Stimulated activated CD8-positive, alpha-beta memory T cell treated with anti-CD3 and anti-CD28 coated beads, Interleukin-4, amount 100 ng/mL, for 24 hours (primary cell): Measurements from ENCODE around the gene EFCAB12.
"Not testable (repeated sequence)": the region's sequence is repeated elsewhere in the genome, so short reads cannot be mapped to it uniquely, and the experiment has no call there.

Experiments
- DNase-seq: peaks from one replicate; pipeline ENCODE4 v3.0.0-alpha.2; 2020; ENCODE audit warnings: low read depth

EFCAB12 gene

DNA sequence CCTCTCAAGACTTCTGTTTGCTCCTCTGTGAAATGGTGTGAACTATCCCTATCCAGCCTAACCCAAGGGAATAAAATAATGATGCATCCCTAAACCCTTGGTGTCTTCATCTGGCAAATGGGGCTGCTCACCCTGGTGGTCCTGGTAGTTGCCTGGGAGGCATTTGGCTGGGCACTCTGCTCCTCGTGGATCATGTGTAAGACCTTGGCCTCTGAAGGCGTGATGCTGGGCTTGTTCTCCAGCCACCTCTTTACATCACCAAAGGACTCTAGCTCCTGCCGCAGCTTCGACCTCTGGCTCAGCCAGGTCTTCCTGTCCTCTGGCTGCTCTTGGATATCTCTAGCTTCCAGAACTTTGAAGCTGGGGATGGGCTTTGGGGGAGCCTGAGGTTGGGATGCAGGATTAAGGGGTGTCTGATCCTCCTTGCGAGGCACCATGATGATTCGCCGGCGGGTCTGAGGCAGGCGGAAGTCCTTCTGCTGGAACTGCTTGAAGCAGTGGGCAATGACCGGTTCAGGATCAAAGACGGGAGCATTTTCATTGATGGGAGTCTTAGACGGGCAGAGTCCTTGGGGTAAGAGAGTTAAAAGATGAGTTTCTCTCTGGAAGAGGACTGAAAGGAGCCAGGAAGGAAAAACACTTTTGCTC, 7.1 kb downstream of the EFCAB12 start:
- DNase-seq, result no peak

DNA sequence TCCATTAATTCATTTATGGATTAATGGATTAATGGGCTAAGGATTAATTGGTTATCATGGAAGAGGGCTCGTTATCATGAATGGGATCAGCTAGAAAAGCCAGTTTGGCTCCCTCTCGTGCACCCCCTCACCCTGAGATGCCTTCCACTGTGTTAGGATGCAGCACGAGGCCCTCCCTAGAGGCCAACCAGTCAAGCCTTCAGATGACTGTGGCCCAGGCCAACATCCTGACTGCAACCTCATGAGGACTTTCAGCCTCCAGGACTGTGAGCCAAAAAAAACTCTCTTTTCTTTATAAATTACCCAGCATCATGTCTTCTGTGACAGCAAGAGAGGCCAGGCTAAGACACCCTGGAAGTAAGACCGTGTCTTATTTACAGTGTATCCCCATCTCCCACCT, 9.0 kb downstream of the EFCAB12 start:
- no peak for DNase-seq

DNA sequence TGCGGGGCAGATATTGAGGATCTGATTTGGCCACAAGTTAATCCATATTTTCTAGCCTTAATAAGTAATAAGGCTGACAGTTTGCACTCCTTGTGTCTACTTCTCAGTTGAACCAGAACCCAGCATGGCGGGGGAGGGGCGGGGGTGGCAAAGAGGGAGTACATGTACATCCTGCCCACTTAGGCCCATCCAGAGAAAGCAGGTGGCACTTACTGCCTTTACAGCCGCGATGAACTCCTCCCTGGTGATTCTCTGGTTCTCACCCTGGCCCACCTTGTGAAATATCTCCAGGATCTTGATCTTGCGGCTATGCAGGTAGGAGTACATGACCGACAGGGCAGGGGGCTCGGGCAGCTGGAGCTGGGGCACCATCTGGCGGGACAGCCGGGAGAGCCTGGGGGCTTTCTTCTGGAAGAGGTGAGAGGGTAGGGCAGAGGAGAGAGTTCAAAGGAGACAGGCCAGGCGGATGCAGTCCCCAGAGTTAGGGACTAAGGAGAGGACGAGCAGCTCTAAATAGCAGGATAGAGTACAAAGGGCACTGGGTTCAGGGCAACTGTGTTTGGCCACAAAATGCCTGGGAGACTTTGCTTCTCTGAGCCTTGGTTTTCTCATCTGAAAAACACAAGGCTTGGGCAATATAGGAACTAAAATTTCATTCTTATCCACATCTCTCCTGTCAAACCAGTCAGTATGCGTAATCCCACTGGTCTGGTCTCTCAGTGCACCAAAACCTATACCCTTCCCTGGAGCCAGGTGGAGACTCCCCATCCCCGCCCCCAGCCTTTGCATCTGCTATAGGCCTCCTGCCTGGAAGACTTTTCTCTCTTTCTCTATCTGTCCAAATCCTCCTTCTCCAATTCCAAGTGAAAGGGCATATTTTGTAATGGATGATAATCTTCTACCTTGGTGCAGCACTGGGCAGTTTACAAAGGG, 10.1 kb downstream of the EFCAB12 start:
- DNase-seq, result no peak

- no peak for DNase-seq
Measured at GRCh38 chr3:129417326-129417725, 11.1 kb downstream of the EFCAB12 start.

- no peak for DNase-seq
Measured at GRCh38 chr3:129416415-129416814, 12.0 kb downstream of the EFCAB12 start.

- no peak for DNase-seq
Measured at GRCh38 chr3:129415830-129416229, 12.6 kb downstream of the EFCAB12 start.

DNA sequence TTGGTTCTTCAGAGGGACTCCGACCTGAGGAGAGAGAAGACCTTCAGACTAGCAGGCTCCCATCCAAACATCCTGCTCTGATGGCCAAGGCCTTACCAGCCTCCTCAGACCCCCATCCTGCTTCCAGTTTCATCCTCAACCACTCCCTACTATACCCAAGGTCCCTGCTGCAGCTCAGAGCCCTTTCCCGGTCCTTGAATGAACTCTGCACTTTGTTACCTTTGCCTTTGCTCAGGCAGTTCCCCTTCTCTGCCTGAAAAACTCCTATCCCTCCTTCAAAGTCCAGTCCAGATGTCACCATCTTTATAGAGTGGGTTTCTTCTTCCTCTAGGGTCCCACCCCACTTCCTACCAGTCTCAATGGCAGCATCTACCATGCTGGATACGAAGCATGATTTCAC, 13.1 kb downstream of the EFCAB12 start:
- no peak for DNase-seq

DNA sequence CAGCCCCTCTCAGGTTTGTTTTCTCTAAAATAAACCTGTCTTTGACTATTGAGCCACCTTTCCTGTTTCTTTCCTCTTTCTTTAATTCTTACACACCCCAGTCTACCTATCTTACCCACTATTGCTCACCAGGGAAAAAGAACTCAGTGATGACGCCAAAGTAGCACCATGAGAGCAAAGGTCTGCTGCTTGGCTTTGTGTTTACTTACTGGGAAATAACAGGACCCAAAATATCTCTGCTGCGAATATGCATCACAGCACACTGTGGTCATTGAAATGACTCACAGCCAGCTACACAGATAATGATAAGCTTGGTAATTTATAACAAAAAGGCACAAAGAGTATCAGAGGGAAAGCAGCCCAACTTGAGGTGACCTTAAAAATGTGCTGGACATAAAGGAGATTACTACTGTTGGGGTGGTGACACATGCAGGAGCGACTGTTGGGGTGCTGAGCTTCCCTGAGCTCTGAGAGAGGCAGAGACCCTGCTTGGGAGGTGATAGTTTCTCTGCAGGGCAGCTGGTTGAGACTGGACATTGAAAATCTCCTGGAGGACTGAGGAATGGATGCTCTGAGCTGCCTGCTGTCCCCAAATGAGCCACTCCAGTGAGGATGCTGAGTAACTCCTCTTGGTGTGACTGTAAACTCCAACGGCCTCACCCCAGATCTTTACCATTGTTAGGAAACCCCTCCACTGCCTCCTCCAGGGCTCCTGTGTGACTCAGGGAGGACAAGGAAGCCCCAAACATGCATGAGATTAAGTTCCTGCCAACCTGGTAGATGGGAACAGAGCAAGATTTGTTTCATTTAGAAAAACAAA, 14.5 kb downstream of the EFCAB12 start:
- DNase-seq, result no peak

DNA sequence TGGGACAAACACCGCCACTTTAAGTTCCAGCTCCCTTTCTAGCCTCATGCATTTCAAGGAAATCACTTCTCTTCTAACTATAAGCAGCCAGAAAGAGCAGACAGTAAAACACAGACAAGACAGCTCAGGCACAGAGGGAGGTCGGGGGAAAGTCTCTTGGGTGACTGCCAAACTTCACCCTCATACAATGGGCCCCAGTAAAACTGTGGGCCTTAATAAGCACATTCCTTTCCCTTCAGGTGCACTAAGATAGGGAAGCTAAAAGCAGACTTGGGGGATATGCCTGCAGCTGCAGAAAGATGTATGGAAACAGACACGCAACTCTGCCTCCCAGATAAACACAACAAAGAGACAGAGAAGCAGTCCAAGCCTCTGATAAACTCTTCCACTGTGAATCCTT, 15.2 kb downstream of the EFCAB12 start:
- DNase-seq, result not testable (repeated sequence)

GRCh38 chr3:129412542-129413198, 15.8 kb downstream of the EFCAB12 start:
- no peak for DNase-seq

GRCh38 chr3:129410971-129411370, 17.5 kb downstream of the EFCAB12 start:
- no peak for DNase-seq

- DNase-seq, result no peak
Measured at GRCh38 chr3:129409541-129409940, 18.9 kb downstream of the EFCAB12 start.

DNA sequence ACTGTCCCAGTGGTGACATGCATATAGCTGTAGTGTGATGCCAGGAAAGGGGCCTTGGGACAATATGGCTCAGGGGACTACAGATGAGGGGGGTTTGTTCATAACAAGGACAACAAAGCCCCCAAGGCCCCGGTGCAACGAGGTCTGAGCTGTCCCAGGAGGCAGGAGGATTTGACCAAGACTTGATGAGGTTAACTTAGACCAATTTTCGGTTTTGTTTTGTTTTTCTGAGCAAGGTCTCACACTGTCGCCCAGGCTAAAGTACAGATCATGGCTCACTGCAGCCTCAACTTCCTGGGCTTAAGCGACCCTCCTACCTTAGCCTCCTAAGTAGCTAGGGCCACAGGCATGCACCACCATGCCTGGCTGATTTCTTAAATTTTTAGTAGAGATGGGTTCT, 23.8 kb downstream of the EFCAB12 start:
- DNase-seq, result no peak

DNA sequence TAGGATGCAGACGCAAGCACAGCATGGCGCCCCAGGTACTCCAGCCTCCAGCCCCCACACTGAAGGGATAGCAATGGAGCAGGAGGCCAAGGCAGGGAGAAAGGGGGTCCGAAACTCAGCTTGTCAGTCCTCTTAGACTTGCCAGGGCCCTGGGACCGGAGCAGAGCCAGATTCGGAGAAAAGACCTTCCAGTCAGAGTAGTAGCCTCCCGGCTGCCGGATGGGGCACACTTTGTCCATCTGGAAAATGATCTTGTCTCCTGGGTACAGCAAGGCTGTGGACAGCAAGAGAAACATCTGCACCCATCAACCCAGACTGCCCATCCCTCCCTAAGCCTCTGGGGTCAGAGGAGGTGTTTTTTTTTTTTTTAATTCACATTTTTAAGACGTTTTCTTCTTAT, 24.3 kb downstream of the EFCAB12 start:
- no peak for DNase-seq

DNA sequence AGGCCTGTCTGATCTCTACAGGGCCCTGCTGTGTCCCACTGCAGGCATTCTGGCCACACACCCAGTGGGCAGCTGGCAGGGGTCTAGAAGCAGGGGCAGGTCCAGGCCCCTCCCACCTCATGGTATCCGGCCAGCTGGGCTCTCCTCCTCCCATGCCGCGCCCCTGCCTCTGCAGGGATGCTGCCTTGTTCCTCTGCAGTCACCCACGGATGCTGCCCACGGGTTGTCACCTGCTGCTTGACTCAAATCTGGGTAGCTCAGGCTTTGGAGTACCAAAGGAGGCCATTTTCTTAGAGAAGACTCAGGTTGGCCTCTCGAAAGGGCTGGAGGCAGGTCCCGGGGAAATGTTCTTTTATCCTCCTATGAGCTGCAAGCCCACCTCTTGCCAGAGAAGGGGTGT, 25.0 kb downstream of the EFCAB12 start:
- no peak for DNase-seq

DNA sequence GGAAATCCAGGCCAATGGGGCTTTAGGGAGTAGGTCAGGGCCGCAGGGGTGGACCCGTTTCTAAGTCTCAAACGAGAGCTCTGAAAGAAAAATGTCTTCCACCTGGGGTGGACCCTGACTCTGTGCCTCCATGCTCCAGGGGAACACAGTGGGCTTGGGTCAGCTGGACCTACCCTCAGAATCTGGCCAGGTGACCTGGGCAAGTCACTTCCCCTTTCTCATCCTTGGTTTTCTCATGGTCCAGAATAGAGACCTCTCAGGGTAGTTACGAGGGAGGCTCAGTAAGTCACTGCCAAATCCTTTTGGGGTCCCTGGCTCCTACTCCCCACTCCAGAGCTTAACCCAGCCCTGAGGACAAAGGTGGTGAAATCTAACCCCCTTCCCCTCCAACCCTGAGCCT, 25.8 kb downstream of the EFCAB12 start:
- no peak for DNase-seq

DNA sequence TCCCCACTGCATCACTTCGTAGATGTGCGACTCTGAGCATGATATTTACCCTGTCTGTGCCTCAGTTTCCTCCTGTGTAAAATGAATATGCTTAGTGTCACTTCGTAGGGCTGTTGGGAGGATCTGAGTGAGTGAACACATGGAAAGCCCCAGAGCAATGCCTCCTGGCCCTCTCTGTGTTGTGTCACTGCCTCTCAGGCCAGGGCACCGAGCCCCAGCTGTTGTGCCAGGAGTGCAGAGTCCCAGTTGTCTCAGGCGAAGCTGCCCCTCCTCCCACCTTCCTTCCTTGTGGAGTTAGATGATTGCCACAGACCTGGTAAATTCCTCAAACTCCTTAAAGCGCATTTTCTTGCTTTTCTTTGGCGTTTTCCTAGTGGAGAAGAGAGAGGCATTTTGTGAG, 26.2 kb downstream of the EFCAB12 start:
- no peak for DNase-seq

GRCh38 chr3:129399895-129400357, 28.5 kb downstream of the EFCAB12 start:
- no peak for DNase-seq

DNA sequence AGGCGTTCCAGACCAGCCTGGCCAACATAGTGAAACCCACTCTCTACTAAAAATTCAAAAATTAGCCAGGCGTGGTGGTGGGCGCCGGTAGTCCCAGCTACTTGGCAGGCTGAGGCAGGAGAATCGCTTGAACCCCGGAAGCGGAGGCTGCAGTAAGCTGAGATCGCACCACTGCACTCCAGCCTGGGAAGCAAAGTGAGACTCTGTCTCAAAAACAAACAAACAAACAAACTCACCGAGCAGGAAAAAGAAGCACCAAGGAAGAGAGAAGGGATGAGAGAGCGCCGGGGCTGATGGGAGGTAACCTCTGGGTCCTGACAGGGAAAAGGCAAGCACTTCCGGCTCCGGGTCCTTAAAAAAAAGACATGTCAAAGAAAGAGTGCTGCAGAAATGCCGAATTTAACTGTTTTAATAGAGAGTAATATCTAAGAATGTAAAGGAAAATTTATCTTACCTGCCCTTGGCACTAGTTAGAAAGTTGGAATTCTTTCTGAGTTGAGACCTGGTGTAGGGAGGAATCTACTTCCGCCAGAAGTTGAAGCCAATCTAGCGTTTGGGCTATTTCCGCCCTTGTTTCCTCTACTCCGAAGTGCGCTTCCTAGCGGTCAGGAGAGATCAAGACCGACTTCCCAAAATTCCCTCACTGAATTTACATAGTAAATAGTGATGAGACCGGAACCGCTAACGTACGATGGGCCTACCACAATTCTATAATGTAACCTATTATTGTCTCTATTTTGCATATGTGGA, 29.1 kb downstream of the EFCAB12 start:
- DNase-seq, result peak; percentile 44

GRCh38 chr3:129398803-129399144, 29.7 kb downstream of the EFCAB12 start:
- DNase-seq, result no peak
